NCI-H1092 (cell line): ENCODE results near the gene TAF4.
"Not testable (repeated sequence)": the region's sequence is repeated elsewhere in the genome, so short reads cannot be mapped to it uniquely, and the experiment has no call there.

ENCODE experiments used
- DNase-seq: peaks from one replicate; lab custom pipeline; 2025; lab: John Stamatoyannopoulos, UW

The TAF4 gene

GRCh38 chr20:62080249-62080990 lies 14.7 kb upstream of the TAF4 start:
- DNase-seq: no peak

- no peak for DNase-seq
These were observed 13.5 kb upstream of the TAF4 start for GRCh38 chr20:62079166-62079565.

GRCh38 chr20:62073323-62073722 lies 7.6 kb upstream of the TAF4 start:
- no peak for DNase-seq

GRCh38 chr20:62071669-62072430 lies 6.2 kb upstream of the TAF4 start:
- DNase-seq: not testable (repeated sequence)

- DNase-seq: no peak
These were observed 4.1 kb upstream of the TAF4 start for GRCh38 chr20:62069741-62070216.

- DNase-seq: no peak
These were observed 3.3 kb upstream of the TAF4 start for GRCh38 chr20:62068997-62069396.

GRCh38 chr20:62067547-62068260 lies 2.0 kb upstream of the TAF4 start:
- DNase-seq: no peak

GRCh38 chr20:62066983-62067433 lies 1.3 kb upstream of the TAF4 start:
- no peak for DNase-seq

GRCh38 chr20:62066339-62066982 lies 780 bp upstream of the TAF4 start:
- DNase-seq: peak; percentile 66

- no peak for DNase-seq
These were observed 659 bp downstream of the TAF4 start for GRCh38 chr20:62064770-62065673.

GRCh38 chr20:62063981-62064769 lies 1.5 kb downstream of the TAF4 start:
- DNase-seq: no peak

GRCh38 chr20:62063315-62063980 lies 2.2 kb downstream of the TAF4 start:
- no peak for DNase-seq

- DNase-seq: no peak
These were observed 2.9 kb downstream of the TAF4 start for GRCh38 chr20:62062661-62063314.

GRCh38 chr20:62061851-62062423 lies 3.7 kb downstream of the TAF4 start:
- DNase-seq: no peak

GRCh38 chr20:62060631-62061541 lies 4.8 kb downstream of the TAF4 start:
- no peak for DNase-seq

GRCh38 chr20:62059920-62060630 lies 5.6 kb downstream of the TAF4 start:
- DNase-seq: no peak

- DNase-seq: no peak
These were observed 6.3 kb downstream of the TAF4 start for GRCh38 chr20:62059401-62059800.
